C4-2B (cell line): ENCODE measurements around the gene FRMD3.

Source experiments
- CTCF ChIP-seq: fragments of 450-650 bp; conservative IDR thresholded peaks from 2 replicates; pipeline ENCODE4 v1.5.1; 2017; ENCODE audit warnings: mild to moderate bottlenecking
- ZFX ChIP-seq: fragments of 450-650 bp; IDR thresholded peaks from 2 replicates; pipeline ENCODE4 v1.6.1; 2017

DNA sequence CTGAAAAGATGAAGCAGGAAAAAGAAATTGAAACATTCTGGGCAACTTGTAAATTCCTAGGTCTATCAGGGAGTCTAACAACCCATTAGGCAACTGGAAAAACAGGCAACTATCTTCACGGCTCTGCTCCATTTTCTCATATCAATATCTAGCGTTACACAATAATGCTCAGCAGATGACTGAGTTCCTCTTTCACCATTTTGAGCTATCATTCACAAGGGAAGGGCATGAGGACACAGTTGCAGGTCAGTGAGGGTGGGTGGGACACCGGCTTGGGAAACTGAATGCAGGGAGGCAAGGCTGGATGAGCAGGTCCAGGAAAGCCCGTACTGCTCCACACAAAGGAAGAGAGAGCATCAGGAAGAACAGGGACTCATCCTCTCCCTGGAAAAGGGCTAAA lies 67.0 kb downstream of the FRMD3 start:
- TF ChIP-seq CTCF (no peak), ZFX (no peak)
